ENCODE data around the gene IMMP2L.

- TF ChIP-seq CTCF (IDR thresholded peaks at IDR 0.05) (no peak), POLR2A (IDR thresholded peaks at IDR 0.05; ENCODE audit: low read depth) (no peak), POLR2AphosphoS5 (IDR thresholded peaks at IDR 0.05) (no peak), EP300 (IDR thresholded peaks at IDR 0.05) (no peak)
Observed at GRCh38 chr7:111103136-111103535, 459.2 kb downstream of the IMMP2L start.

Measured in esophagus muscularis mucosa (tissue), 4 donors.